A549 (cell line): ENCODE results near the gene RPS6KB2.

Source experiments
- CTCF ChIP-seq: fragments of >200 bp; sonication (Bioruptor Twin); formaldehyde crosslinking; IDR thresholded peaks from 3 replicates; pipeline ENCODE4 v1.5.1; 2016
- MAZ ChIP-seq: fragments of 150-350 bp; IDR thresholded peaks from 2 replicates; pipeline ENCODE4 v1.6.1; 2014; ENCODE audit warnings: antibody characterized with exemption, low read depth, low read length, borderline replicate concordance
- MYC ChIP-seq: IDR thresholded peaks from 2 replicates; pipeline ENCODE4 v1.6.1; 2012; ENCODE audit warnings: mild to moderate bottlenecking, inconsistent platforms, low read length, improper control_type of control experiment, borderline replicate concordance
- NR3C1 ChIP-seq: fragments of >200 bp; sonication (Bioruptor Twin); formaldehyde crosslinking; IDR thresholded peaks from 3 replicates; pipeline ENCODE4 v1.6.1; 2017
- RAD21 ChIP-seq, 2 experiments: fragments of >200 bp in 1 of 2; sonication (Bioruptor Twin) in 1 of 2; formaldehyde crosslinking in 1 of 2; IDR thresholded peaks in 1 of 2; conservative IDR thresholded peaks in 1 of 2; 2 replicates in 1 of 2; 3 replicates in 1 of 2; pipeline ENCODE4 v1.6.1; 2012 to 2018; ENCODE audit warnings: inconsistent platforms in 1 of 2

- TF ChIP-seq CTCF (no peak), MYC (no peak), RAD21 (conservative IDR thresholded peaks at IDR 0.05 in 1 of 2, IDR thresholded peaks at IDR 0.05 in 1 of 2) (no peak), MAZ (no peak), NR3C1 (no peak)
Observed at GRCh38 chr11:67458266-67458665, 30.0 kb downstream of the RPS6KB2 start.
